Stimulated activated naive CD8-positive, alpha-beta T cell treated with anti-CD3 and anti-CD28 coated beads, Interleukin-15, Interleukin-2, amounts not matched to agents 100 U/mL and 50 U/mL, for 24 hours (primary cell): ENCODE data around the gene CDH4.
"Not testable (repeated sequence)": the region's sequence is repeated elsewhere in the genome, so short reads cannot be mapped to it uniquely, and the experiment has no call there.

Experiments used
- ATAC-seq: fragments of 150-1000 bp; cut with Tn5 transposase; one replicate; pipeline ENCODE4 v1.10.0; 2021
- DNase-seq: peaks from one replicate; pipeline ENCODE4 v3.0.0; 2021

CDH4 gene

DNA sequence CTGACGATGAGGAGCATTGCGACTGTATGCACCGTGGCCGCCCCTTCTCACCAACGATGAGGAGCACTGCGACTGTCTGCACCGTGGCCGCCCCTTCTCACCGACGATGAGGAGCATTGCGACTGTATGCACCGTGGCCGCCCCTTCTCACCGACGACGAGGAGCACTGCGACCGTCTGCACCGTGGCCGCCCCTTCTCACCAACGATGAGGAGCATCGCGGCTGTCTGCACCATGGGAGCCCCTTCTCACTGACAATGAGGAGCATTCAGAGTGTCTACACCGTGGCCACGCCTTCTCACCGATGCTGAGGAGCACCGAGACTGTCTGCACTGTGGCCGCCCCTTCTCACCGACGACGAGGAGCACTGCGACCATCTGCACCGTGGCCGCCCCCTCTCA is 692.9 kb downstream of the CDH4 start:
- not testable (repeated sequence) for DNase-seq, ATAC-seq

DNA sequence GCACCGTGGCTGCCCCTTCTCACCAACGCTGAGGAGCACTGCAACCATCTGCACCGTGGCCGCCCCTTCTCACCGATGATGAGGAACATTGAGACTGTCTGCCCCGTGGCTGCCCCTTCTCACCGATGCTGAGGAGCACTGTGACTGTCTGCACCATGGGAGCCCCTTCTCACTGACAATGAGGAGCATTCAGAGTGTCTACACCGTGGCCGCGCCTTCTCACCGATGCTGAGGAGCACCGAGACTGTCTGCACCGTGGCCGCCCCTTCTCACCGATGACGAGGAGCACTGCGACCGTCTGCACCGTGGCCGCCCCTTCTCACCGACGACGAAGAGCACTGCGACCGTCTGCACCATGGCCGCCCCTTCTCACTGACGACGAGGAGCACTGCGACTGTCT is 693.4 kb downstream of the CDH4 start:
- not testable (repeated sequence) for DNase-seq, ATAC-seq

DNA sequence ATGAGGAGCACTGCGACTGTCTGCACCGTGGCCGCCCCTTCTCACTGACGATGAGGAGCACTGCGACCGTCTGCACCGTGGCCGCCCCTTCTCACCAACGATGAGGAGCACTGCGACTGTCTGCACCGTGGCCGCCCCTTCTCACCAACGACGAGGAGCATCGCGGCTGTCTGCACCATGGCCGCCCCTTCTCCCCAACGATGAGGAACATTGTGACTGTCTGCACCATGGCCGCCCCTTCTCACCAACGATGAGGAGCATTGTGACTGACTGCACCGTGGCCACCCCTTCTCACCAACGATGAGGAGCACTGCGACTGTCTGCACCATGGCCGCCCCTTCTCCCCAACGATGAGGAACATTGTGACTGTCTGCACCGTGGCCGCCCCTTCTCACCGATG is 696.0 kb downstream of the CDH4 start:
- ATAC-seq, DNase-seq: not testable (repeated sequence)

DNA sequence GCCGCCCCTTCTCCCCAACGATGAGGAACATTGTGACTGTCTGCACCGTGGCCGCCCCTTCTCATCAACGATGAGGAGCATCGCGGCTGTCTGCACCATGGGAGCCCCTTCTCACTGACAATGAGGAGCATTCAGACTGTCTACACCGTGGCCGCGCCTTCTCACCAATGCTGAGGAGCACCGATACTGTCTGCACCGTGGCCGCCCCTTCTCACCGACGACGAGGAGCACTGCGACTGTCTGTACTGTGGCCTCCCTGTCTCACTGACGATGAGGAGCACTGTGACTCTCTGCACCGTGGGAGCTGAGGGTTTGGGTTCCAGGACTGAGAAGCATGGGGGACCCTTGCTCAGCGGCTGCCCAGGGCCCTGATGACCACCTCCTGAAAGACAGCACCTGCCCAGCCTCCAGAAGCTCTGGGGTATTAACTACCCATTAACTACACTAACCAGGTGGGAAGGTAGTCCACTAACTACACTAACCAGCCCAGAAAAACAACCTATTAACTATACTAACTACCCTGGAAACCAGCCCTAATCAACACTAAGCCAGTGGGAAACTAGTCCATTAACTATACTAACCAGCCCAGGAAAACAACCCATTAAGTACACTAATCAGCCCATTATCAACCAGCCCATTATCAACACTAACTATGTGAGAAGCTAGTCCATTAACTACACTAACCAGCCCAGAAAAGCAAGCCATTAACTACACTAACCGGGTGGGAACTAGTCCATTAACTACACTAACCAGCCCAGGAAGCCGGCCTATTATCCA is 696.7 kb downstream of the CDH4 start:
- no peak for DNase-seq
- ATAC-seq = no peak

DNA sequence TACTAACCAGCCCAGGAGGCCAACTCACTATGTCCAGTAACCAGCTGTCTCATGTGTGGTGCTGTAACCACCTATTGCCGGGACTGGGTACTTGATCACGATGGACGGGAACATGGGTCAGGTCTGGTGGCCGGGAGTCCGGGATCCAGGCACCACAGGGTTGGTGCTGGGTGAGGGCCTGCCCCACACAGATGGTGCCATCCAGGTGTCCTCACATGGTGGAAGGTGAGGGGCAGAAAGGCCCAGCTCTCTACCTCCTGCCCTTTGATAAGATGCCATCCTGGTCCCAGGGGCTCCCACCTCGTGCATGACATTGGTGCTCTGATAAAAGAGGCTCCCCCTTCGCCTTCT is 697.3 kb downstream of the CDH4 start:
- ATAC-seq = no peak

DNA sequence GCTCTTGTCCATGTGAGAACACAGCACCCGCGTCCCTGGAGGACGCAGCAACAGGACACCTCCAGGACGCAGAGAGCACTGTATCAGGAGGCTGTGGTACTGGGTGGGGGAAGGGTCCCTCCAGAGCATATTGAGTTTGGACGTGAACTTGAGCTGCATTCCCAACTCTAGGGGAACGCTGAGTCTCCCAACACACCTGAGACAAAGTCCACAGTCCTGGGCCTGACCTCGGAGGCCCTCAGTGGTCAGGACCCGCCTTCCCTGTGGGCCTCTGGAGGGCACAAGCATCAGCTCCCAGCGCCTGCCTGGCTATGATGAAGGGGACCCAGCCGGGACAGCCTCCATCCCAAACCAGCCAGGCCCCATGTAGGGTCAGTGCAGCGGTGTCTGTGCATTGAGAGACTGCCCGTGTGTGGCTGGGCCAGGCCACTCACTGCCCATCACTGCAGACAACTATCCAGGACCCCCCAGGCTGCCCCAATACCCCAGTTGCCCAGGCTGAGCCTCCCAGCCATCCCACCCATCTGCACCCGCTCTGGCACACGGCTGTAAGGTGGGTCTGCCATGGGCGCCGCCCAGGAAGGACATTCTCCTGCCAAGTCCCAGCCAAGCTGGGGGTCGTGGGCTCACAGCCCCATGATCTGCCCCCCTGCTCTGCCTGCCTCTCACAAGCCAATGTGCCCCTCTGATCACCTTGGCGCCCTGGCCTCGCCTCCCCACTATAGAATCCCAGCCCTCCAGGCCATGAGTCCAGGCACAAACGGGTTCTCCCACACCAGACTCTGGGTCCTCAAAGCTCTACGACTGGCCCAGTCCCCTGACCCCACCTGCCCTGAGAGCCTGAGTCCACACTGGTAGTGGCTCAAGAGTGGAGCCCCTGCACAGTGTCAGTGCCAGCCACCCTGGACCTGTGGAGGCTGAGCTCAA is 697.9 kb downstream of the CDH4 start:
- DNase-seq (no peak), ATAC-seq (no peak)

More for the DNA sequence above, 697.3 kb downstream of the CDH4 start:
- DNase-seq = no peak

DNA sequence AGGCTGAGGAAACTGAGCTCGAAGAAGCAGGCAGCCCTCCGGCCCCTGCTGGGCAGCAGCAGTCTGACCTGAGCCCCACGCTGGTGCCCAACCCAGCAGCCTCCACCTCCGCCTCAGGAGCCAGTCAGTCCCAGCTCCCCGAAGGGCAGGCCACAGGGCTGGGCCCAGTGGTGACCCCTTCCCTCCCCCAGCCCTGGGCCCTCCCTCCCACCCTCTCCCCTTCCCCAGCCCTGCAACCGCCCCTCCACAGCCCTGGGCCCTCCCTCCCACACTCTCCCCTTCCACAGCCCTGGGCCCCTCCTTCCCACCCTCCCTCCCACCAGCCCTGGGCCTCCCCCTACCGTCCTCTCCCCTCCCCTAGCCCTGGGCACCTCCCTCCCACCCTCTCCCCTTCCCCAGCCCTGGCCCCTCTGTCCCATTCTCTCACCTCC is 698.6 kb downstream of the CDH4 start:
- no peak for ATAC-seq
- no peak for DNase-seq

DNA sequence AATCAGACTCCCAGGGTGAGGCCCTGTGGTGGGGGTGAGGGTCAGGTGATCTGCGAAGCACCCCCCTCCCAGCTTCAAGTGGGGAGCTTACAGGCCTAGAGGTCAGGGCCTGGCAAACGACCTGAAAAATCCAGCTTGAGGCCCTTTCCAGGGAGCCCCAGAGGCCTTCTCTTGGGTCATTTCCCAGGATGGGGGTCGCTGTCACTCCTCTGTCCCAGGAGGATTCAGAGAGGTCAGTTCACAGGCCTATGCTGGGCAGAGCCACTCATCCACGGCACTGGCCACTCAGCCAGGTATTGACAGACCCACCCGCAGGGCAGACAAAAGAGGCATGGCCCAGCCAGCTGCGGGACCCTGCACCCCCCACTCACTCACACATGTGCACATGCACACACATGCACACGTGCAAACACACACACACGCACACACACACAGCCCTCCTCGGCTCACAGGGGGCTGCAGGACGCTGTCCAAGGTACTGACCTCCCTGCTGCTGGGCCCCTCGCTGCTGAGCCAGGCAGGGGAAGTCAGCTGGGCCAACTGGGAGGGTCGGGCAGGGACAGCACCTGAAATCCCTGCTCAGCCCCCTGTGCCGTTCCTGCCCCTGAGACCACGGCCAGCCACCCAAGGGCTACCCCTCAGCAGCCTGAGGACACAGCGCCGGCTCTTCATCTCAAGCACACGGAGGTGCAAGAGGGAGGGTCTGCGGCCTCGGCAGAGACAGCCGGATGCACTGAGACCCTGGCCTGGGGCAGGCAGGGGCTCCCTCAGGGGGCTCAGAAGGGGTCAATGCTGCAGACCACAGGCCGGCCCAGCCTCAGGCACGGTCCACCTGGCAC is 699.9 kb downstream of the CDH4 start:
- no peak for DNase-seq
- no peak for ATAC-seq

DNA sequence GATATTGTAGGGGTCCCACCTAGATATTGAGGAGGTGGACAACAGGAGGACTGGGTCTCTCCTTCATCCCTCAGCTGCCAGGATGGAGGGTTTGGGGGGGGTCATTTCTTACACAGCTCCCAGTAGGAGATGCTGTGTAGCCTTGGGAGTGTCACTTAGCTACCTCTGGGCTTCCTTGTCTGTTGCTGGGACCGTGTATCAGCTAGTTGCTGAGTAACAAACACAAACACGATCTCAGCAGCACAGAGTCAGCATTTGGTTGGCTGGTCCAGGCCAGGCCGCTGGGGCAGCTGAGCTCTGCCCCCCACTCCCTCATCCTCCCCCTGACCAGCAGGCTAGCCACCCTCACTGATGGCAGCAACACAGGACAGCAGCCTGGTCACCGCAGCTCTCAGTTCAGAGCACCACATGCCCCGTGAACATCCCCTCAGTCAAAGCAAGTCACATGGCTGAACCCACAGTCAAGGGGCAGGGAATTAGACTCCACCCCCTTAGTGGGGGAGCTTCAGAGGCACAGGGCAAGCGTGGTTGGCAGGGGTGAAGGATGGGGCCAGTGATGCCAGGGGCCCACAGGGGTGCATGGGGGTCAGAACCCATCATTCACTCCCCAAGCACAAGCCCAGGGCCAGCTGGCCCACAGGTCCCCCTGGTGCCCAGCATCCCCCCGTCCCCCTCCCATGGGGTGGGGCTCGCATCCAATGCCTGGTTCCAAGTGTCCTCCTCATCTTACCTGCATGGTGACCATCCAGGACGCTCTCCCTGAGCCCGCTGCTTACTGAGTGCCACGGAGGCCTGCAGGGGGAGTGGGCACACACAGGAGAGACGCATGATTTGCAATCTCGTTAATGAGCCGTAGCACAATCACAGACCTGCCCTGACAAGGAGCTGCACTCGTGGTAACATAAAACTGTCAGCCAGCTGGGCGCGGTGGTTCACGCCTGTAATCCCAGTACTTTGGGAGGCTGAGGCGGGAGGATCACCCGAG is 701.3 kb downstream of the CDH4 start:
- no peak for ATAC-seq
- no peak for DNase-seq

DNA sequence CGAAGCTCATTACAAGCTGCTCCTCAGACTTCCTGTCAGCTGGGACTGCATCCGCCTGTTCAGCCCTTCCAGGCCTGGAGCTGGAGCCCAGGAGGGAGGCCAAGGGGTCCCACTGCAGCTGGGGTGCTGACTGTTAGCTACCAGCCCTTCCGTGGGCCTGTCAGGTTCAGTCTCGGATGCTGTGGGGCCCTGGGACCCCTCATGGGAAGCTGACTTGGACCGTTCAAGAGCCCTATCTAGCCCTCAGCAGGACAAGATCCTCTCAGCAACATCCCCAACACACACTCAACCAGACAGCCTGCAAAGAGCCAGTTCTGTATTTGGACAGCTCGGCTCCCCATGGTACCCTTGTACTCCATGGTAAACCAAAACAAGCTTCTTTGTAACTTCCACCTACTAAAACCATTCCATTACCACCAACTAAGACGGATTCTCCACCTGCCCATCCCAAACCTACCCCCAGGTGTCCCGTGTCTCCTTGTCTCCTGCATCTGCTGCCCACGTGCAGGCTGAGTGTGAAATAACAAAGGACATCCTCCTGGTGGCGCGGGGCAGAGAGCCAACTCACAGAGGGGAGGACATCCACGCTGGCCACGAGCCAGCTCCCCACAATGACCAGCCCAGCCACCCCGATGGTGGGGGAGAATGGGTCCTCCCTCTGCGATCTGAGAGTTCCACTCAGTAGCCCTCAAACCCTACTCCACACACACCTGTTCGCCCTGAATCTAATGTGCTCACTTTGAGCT is 702.4 kb downstream of the CDH4 start:
- no peak for ATAC-seq
- no peak for DNase-seq

DNA sequence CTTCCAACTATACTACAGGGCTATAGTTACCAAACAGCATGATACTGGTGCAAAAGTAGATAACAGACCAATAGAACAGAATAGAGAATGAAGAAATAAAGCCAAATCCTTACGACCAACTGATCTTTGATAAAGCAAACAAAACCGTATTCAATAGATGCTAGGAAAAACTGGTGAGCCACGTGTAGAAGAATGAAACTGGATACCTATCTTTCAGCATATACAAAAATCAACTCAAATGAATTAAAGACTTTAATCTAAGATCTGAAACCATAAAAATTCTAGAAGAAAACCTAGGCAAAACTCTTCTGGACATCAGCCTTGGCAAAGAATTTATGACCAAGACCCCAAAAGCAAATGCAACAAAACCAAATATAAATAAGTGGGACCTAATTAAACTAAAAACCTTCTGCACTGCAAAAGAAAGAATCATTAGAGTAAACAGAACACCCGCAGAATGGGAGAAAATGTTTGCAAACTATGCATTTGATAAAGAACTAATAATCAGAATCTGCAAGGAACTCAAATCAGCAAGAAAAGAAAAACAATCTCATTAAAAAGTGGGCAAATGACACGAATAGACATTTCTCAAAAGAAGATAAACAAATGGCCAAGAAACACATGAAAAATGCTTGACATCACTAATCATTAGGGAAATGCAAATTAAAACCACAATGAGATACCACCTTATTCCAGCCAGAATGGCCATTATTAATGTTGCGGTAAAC is 703.8 kb downstream of the CDH4 start:
- no peak for ATAC-seq
- DNase-seq = no peak

DNA sequence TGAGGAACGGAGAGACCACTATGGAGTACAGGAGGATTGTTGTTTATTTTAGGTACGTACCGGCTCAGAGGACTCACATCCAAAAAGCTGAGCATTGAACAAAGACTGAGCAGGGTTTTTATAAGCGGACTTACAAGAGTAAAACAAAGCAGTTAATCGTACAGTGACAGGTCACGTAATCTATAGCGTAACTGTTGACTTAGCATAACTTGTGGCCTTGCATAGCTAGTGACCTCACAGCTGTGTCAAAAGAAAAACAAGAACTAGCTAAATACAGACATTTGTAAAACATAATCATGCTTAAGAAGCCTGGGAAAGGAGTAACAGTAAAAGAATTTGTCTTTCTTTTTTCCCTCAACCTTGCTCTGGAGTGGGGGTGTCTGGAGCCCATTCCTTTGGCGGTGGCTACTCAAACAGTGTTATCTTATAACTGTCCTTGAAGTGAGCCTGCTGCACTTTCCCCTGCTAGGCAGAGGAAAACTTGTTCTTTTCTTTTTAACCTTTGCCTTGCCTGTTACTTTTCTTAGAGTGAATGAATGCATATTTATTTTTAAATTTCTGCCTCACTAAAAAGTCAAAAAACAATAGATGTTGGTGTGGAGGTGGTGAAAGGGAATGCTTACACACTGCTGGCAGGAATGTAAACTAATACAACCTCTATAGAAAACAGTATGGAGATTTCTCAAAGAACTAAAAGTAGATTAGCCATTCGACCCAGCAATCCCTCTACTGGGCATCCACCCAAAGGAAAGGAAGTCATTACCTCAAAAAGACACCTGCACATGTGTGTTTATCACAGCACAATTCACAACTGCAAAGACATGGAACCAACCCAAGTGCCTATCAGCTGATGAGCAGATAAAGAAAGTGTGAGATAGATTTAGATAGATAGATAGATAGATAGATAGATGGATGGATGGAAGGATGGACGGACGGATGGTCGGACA is 704.6 kb downstream of the CDH4 start:
- DNase-seq (no peak), ATAC-seq (no peak)

DNA sequence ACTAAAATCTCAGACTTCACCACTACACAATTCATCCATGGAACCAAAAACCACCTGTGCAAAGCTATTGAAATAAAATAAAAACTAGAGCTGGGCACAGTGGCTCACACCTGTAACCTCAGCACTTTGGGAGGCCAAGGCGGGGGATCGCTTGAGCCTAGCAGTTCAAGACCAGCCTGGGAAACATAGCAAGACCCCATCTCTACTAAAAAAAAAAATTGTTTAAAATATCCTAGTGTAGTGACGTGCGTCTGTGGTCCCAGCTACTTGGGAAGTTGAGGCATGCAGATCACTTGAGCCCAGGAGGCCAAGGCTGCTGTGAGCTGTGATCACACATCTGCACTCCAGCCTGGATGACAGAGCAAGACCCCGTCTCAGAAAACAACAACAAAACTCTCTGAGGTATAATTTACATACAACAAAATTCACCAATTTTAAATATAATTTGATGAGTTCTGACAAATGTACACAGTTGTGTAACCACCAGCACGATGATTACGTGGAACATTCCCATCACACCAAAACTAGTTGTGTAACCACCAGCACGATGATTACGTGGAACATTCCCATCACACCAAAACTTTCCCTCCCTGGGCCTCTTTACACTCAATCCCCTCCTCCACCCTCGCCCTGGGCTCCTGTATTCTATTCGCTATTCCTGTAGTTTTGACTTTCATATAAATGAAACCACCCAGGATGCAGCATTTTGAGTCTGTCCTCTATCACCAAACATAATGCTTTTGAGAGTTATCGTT is 706.1 kb downstream of the CDH4 start:
- no peak for DNase-seq
- ATAC-seq = peak; percentile 32

DNA sequence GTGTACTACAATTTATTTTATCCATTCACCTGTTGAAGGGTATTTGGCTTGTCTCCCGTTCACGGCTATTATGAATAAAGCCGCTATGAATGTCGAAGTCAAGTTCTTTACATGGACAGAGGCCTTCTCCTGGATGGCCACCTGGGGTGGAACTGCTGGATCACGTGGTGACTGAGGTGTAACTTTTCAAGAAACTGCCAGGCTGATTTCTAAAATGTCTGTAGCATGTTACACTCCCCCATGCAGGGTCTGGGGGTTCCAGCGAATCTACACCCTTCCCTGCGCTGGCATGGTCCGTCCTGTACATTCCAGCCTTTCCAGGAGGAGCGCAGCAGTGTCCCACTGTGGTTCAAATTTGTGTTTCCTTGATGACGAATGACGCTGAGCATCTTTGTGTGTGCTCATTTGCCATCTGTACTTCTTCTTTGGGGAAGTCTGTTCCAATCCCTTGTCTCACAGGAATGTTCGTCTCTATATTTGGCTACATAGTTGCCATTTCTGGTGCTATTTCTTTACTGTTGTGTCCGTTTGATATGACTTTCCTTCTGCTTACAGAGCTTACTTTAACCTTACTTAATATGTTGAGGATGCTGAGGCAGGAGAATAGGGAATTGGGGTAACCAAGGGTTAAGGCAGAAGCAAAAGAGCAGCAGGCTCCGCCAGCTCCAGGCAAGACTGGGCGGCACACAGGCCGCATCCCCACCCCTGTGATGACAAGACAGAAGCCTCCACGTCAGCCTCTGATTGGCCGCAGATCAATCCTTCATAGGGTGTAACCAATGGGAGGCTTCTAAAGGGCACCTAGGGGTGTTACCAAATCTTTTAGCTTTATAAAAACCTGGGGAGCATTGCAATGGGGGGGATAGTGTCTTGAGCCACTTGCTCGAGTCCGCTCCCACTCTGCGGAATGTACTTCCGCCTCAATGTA is 707.0 kb downstream of the CDH4 start:
- DNase-seq (no peak), ATAC-seq (no peak)

DNA sequence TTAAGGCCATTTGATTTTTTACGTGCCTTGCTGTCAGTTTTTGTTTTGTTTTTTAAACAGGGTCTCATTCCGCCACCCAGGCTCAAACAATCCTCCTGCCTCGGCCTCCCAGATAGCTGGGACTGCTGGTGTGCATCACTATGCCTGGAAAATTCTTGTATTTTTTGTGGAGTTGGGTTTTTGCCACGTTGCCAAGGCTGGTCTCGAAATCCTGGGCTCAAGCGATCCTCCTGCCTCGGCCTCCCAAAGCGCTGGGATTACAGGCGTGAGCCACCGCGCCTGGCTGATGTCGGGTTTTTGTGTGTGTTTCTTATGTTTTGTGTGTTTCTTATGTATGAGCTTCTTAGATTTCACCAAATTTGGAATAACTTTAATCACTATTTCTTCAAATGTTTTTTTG is 708.8 kb downstream of the CDH4 start:
- no peak for DNase-seq
- ATAC-seq = no peak

DNA sequence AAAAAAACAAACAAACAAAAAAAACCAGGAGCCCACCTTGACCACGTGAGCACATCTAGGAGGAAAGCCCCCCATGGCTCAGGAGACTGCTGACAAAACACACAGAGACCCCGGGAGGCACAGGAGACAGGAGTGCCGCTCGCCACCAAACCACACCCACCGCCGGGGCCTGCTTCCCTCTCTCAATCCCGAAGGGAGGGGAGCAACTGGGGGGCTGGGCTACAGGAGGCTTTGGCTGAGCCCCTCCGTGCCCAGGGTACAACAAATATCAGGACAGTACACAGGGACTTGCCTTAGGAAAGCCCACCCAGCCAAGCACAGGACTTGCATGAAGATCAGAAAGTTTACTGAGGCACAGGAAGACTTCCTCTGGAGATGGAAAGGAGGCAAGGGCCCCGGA is 711.1 kb downstream of the CDH4 start:
- DNase-seq (no peak), ATAC-seq (no peak)
